ENCODE results near the gene BRPF3. TPM values are rescaled to one million over a fixed set of nuclear protein-coding genes. Genes with fewer than 3 reads are reported as not detected.

The BRPF3 gene
- total RNA-seq, 1 donor from 2014 or later: 36.2 TPM

GRCh38 chr6:36207155-36207554 lies 10.6 kb downstream of the BRPF3 start:
- no peak for TF ChIP-seq CTCF (IDR thresholded peaks at IDR 0.05)
- Mint-ChIP-seq H3K9me3 (ENCODE audit: unreplicated experiment) (no peaks in the 10 kb centered on the region), H3K36me3 (ENCODE audit: unreplicated experiment) (peaks cover 66% of the 10 kb centered on the region), H3K27me3 (ENCODE audit: unreplicated experiment) (no peaks in the 10 kb centered on the region), H3K27ac (ENCODE audit: unreplicated experiment) (no peak overlapping the region), H3K4me1 (ENCODE audit: unreplicated experiment) (peaks cover 5% of the 10 kb centered on the region), H3K4me3 (ENCODE audit: unreplicated experiment) (no peak overlapping the region)
- DNase-seq (ENCODE audit: extremely low spot score, unreplicated experiment): no peak

- Mint-ChIP-seq H3K36me3 (ENCODE audit: unreplicated experiment) (peaks cover 74% of the 10 kb centered on the region), H3K4me1 (ENCODE audit: unreplicated experiment) (no peaks in the 10 kb centered on the region)
- no peak for TF ChIP-seq CTCF (IDR thresholded peaks at IDR 0.05)
These were observed 13.1 kb downstream of the BRPF3 start for GRCh38 chr6:36209606-36210005.

GRCh38 chr6:36210182-36210581 lies 13.6 kb downstream of the BRPF3 start:
- DNase-seq (ENCODE audit: extremely low spot score, unreplicated experiment): no peak
- H3K4me3 Mint-ChIP-seq (ENCODE audit: unreplicated experiment): no peak overlapping the region
- no peak overlapping the region for H3K27ac Mint-ChIP-seq (ENCODE audit: unreplicated experiment)
- no peak for TF ChIP-seq CTCF (IDR thresholded peaks at IDR 0.05)
- H3K27me3 Mint-ChIP-seq (ENCODE audit: unreplicated experiment): no peaks in the 10 kb centered on the region
- no peaks in the 10 kb centered on the region for H3K4me1 Mint-ChIP-seq (ENCODE audit: unreplicated experiment)
- H3K9me3 Mint-ChIP-seq (ENCODE audit: unreplicated experiment): no peaks in the 10 kb centered on the region
- peaks cover 77% of the 10 kb centered on the region for H3K36me3 Mint-ChIP-seq (ENCODE audit: unreplicated experiment)

More at GRCh38 chr6:36209606-36210005, 13.1 kb downstream of the BRPF3 start:
- Mint-ChIP-seq H3K27me3 (ENCODE audit: unreplicated experiment) (no peaks in the 10 kb centered on the region), H3K4me3 (ENCODE audit: unreplicated experiment) (no peak overlapping the region), H3K9me3 (ENCODE audit: unreplicated experiment) (no peaks in the 10 kb centered on the region), H3K27ac (ENCODE audit: unreplicated experiment) (no peak overlapping the region)
- no peak for DNase-seq (ENCODE audit: extremely low spot score, unreplicated experiment)

- H3K4me1 Mint-ChIP-seq (ENCODE audit: unreplicated experiment): no peaks in the 10 kb centered on the region
These were observed 14.5 kb downstream of the BRPF3 start for GRCh38 chr6:36210886-36211595.

More at GRCh38 chr6:36210886-36211595, 14.5 kb downstream of the BRPF3 start:
- peaks cover 77% of the 10 kb centered on the region for H3K36me3 Mint-ChIP-seq (ENCODE audit: unreplicated experiment)
- no peaks in the 10 kb centered on the region for H3K27me3 Mint-ChIP-seq (ENCODE audit: unreplicated experiment)
- no peaks in the 10 kb centered on the region for H3K9me3 Mint-ChIP-seq (ENCODE audit: unreplicated experiment)
- no peak for DNase-seq (ENCODE audit: extremely low spot score, unreplicated experiment)
- no peak for TF ChIP-seq CTCF (IDR thresholded peaks at IDR 0.05)
- no peak overlapping the region for H3K27ac Mint-ChIP-seq (ENCODE audit: unreplicated experiment)
- no peak overlapping the region for H3K4me3 Mint-ChIP-seq (ENCODE audit: unreplicated experiment)

All from osteocyte (in vitro differentiated cells).